ENCODE data around the gene CRHBP.
"Not testable (repeated sequence)": the region's sequence is repeated elsewhere in the genome, so short reads cannot be mapped to it uniquely, and the experiment has no call there.

The CRHBP gene

DNA sequence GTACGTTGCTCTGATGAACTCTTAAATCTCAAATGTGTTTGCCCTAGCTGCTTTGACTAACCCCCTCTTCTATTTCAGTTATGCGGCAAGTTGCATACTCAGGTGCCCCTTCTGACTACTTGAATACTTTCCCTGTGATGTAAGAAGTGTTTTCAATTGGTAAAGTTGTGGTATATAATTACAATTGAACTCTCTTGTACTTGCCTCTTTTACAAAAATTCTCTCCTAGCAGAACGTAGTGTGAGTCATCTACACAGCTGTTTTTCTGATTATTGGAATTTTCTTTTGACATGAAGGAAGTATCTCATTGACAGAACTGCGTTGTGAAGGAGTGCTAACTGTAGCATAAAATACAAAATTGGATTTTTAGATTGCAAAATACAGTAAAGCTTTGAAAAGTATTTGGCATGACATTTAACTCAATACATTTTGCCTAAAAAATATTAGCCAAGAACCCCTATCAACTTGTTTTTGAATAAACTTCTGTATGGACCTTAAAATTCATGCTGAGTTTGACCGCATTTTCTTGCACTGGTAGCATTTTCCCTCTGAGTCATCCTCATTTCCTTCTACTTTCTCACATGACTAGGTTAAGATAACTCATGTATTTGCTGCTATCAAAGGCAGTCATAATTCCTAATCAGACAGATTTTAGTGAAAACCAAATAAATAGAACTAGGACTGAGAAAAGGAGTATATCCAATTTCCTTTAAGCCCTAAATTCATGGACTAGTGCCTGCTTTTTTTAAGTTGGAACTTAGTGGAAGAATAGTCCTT is 6.3 kb downstream of the CRHBP start:
- no peak for DNase-seq (ENCODE audit: low read depth in 2 of 2, low spot score in 1 of 2)

DNA sequence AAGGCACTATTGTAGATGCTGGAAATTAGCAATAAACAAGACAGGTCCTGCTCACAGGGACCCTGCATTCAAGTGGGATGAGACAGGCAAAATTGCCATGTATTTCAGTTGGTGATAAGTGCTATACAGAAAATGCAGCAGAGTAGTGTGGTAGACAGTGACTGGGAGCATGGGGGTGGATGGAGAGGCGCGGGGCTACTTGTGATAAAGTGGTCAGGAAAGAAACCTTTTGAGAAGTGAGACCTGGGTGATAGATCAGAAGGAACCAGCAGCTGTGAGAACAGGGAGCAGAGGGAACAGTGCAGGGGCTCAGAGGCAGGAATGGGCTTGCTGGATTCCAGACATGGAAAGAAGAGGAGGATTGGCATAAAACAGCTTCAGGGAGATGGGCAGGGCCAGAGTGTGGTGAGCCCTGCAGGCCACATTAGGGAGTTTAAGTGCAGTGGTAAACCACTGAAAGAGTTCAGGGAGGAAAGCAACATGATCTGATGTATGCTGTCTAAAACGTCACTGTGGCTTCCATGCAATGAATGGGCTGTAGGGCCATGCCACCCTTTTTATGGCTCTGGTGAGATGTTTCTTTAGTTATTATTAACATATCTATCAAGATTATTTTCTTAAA is 7.3 kb downstream of the CRHBP start:
- DNase-seq (ENCODE audit: low read depth in 2 of 2, low spot score in 1 of 2) = no peak

GRCh38 chr5:76964060-76964459 is 11.2 kb downstream of the CRHBP start:
- no peak for DNase-seq (ENCODE audit: low read depth in 2 of 2, low spot score in 1 of 2)

GRCh38 chr5:76971511-76971910 is 18.7 kb downstream of the CRHBP start:
- no peak for DNase-seq (ENCODE audit: low read depth in 2 of 2, low spot score in 1 of 2)

DNA sequence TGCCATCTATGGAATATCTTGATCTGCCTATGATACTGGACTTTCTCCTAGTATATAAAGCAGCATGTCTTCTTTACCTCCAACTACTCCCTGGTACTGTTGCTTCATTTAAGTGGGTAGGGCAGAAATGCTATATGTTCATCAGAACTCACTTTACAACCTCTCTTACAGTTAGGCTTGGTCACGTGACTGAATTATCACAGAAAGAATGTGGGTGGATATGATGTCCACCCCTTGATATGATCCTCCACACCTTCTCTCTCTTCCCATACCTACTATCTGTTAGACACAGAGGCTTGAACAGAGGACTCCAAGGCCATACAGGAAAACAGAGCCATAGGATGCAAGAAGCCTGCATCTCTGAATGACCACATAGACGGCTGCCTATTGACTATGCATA is 19.8 kb downstream of the CRHBP start:
- DNase-seq (ENCODE audit: low read depth in 2 of 2, low spot score in 1 of 2) = no peak

GRCh38 chr5:76974785-76975184 is 21.9 kb downstream of the CRHBP start:
- no peak for DNase-seq (ENCODE audit: low read depth in 2 of 2, low spot score in 1 of 2)

DNA sequence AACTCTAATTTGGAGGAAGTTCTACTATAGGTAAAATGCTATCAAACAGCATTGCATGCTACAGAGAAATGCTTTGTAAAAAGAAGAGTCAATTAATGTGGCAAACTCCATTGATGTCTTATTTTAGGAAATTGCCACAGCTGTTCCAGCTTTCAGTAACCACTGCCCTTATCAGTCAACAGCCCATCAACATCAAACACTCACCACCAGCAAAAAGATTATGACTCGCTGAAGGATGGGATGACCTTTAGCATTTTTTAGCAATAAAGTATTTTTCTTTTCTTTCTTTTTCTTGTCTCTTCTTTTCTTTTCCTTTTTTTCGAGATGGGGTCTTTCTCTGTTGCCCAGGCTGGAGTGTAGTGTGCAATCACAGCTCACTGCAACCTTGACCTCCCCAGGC is 26.0 kb downstream of the CRHBP start:
- DNase-seq (ENCODE audit: low read depth in 2 of 2, low spot score in 1 of 2) = no peak

DNA sequence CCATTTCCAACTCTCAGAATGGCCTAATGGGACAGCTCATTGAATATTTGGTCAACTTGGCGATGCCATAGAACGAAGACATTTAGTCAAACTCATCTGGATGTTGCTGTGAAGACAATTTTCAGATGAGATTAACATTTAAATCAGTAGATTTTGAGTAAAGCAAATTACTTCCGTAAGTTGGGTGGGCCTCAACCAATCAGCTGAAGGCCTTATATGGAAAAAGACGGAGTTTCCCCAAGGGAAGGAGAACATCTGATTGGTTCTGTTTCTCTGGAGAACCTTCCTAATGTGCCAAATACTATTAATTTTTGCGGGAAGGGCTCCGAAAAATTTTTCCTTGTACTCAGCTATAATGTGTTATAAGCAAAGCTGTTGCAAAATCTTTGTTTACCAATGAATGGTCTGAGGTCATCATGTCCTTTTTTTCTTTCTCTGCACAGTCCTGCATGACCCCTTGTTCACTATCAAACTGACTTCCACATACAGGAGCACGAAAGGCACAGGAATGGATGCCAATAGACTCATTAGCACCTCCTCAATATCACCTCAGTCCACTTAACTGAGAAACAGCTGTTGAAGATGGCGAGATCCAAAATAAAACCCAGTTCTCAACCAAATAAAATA is 27.8 kb downstream of the CRHBP start:
- no peak for DNase-seq (ENCODE audit: low read depth in 2 of 2, low spot score in 1 of 2)

DNA sequence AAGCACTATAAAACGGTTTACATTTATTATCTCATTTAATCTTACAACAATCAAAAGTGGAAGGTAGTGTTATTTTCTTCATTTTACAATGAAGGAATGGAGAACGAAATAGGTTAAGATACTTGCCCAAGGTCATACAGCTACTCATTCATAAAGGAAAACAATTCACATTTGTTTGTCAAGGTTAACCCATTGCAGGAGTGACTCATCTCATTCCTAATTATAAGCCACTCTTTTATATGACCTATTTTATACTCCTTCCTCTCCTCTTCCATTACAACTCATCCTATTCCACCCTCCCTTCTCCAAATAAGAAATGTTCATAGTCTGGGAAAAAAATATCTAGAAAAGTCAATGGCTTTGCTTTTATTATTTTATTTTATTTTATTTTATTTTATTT is 29.6 kb downstream of the CRHBP start:
- no peak for DNase-seq (ENCODE audit: low read depth in 2 of 2, low spot score in 1 of 2)

DNA sequence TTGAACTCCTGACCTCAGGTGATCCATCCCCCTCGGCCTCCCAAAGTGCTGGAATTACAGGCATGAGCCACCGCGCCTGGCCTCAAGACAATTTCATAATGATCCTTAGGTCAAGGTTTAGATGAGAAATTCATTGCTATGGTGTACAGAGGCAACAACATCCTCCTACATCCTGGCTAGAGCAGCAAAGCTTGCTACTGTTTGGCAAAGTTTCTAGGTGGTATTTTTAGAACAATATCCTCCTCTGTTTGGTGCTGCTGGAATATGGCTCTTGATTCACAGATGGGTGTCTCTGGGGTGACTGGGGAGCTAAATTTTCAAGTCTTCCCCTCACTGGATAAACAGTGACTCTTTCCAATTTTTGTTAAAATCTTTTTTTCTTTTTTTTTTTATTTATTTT is 30.6 kb downstream of the CRHBP start:
- DNase-seq (ENCODE audit: low read depth in 2 of 2, low spot score in 1 of 2) = no peak

GRCh38 chr5:76986825-76987526 is 34.1 kb downstream of the CRHBP start:
- no peak for DNase-seq (ENCODE audit: low read depth in 2 of 2, low spot score in 1 of 2)

- DNase-seq (ENCODE audit: low read depth in 2 of 2, low spot score in 1 of 2) = no peak
Measured at GRCh38 chr5:76990899-76991459, 38.1 kb downstream of the CRHBP start.

- not testable (repeated sequence) for DNase-seq (ENCODE audit: low read depth in 2 of 2, low spot score in 1 of 2)
Measured at GRCh38 chr5:76993436-76993835, 40.6 kb downstream of the CRHBP start.

DNA sequence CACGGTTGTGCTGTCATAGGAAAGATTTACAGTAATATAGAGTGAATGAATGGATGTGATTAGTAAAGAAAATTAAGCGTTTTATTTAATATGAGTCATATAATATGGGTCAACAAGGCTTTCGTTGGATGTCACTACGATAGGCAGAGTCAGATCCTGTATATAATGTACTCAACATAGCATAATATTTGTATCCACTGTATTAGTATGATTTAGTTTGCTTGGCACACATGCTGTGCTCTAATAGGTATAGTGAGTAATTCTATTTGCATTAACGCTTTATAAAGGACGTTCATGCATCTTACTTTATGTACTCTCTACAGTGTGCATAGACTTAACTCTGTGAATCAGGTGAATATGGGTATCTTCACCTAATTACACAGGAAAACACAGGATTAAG is 41.5 kb downstream of the CRHBP start:
- DNase-seq (ENCODE audit: low read depth in 2 of 2, low spot score in 1 of 2) = no peak

GRCh38 chr5:76998251-76998650 is 45.4 kb downstream of the CRHBP start:
- DNase-seq (ENCODE audit: low read depth in 2 of 2, low spot score in 1 of 2) = not testable (repeated sequence)

DNA sequence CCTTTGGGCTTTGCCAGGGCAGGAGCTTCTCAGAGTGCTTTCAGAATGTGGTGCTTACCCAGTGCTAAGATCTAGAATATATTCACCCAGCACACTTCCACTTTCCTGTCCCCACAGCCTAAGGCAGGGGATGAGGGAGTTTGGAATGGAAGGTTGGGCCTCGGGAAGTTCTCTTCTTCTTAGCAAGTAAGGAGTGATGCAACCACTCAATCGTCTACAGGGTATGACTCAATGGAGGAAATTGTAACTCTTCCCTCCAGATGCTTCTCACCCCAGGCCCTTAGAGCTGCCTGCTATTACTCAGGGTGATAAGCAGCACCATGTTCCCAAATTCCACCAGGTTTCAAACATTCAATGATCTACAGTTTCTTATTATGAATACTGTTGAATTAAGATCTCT is 46.6 kb downstream of the CRHBP start:
- DNase-seq (ENCODE audit: low read depth in 2 of 2, low spot score in 1 of 2) = no peak

DNA sequence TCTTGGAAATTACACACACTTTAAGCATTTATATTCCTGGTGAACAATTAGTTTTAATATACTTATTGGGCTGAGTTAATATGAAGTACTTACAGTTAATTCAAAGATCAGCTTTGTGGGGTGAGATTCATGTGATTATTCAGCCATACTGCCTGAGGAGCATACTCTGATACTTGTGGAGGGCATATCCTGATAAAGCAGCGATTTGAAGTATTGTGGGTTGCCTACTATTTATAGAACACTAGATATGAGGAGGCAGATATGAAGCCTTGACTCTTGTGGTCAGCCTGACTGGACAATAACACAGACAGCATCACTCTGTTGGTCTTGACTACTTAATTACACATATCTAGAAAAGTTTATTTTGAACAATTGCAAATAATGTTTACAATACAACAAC is 50.4 kb downstream of the CRHBP start:
- no peak for DNase-seq (ENCODE audit: low read depth in 2 of 2, low spot score in 1 of 2)

- DNase-seq (ENCODE audit: low read depth in 2 of 2, low spot score in 1 of 2) = no peak
Measured at GRCh38 chr5:77006124-77006523, 53.3 kb downstream of the CRHBP start.

GRCh38 chr5:77008413-77008812 is 55.6 kb downstream of the CRHBP start:
- DNase-seq (ENCODE audit: low read depth in 2 of 2, low spot score in 1 of 2) = no peak

DNA sequence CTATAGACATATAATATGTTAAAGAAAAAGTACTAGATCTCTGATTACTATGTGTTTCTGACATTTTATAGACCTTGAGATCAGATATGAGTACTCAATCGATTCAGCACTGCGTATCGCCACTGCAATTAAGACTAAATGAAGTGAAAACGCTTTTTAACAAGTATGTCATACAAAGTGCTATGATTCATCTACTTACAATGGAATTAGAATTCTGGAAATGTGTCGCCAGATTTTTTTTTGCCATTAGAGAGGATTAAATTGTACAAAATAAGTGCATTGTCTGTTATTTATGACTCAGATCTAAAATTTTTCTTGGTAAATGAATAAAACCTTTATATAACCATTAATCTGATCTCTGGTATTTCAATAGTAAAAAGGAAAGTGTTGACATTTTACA is 57.4 kb downstream of the CRHBP start:
- no peak for DNase-seq (ENCODE audit: low read depth in 2 of 2, low spot score in 1 of 2)

DNA sequence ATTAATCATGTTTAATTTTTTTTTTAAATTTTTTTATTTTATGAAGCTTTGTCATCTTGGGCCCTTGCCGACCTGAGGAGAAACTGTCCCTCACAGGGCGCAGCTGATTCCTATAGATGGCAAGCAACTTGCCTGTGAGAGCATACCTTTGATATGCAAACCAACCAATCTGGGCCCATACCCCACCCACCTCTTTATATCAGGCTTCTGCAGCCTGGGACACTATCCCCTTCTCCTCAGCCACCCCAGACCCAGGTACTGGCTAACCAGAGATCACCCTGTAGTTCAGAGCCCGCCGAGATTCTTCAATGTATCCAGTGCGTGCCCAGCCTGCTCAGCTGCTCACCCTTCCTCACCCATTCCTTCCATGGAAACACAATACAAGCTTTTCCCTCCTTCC is 58.7 kb downstream of the CRHBP start:
- DNase-seq (ENCODE audit: low read depth in 2 of 2, low spot score in 1 of 2) = no peak

DNA sequence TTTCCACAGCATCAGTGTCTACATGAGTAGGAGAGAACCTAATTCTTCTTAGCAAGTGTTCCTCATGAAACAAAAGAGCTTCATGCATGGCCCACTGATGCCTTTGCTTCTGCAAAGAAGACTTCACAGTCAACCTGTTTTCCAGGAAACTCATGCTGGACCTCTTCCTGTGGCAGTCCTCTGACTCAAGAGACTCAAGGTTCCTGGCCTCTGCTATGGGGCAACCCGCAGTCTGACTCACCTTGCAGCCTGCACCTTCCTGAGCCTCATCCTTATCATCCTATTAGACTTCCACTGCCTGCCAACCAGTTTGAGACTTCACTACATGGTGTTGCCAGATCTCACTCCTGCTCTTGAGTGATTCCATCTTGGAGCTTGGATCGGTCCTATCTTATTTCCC is 59.8 kb downstream of the CRHBP start:
- DNase-seq (ENCODE audit: low read depth in 2 of 2, low spot score in 1 of 2) = no peak

All from stimulated activated CD8-positive, alpha-beta memory T cell treated with anti-CD3 and anti-CD28 coated beads, Interleukin-4, amount 100 ng/mL, for 4 hours (primary cell).